HCT116 (cell line): ENCODE data around the gene MICOS13. TPM values are rescaled to one million over a fixed set of nuclear protein-coding genes. Genes with fewer than 3 reads are reported as not detected.
A peak's percentile ranks its signal among the peaks of the same experiment; 100 is the strongest.

Source experiments
- ATAC-seq: fragments of 200-7000 bp; cut with Tn5 transposase; 2 replicates; pipeline ENCODE4 v1.9.1; 2020; ENCODE audit warnings: mild to moderate bottlenecking, moderate library complexity
- BruUV-seq: library from RNA; stranded (reverse); fragments of 400-500 nt; replicated peaks from 2 replicates; lab custom pipeline; 2021; lab: Mats Ljungman, UMichigan
- CTCF ChIA-PET: fragments of 300-600 bp; sonication (Branson Sonifier 250); formaldehyde crosslinking; loops from one replicate; lab custom pipeline; 2021; ENCODE audit warnings: antibody characterized with exemption; lab: Charles Lee
- POLR2A ChIA-PET: fragments of 300-600, 350-600 bp; sonication (Branson Sonifier 250); formaldehyde crosslinking; loops from one replicate; lab custom pipeline; 2021; ENCODE audit warnings: antibody characterized with exemption; lab: Charles Lee
- RAD21 ChIA-PET, 2 experiments: fragments of 300-600 bp; sonication (Branson Sonifier 250); formaldehyde crosslinking; loops; one replicate each; lab custom pipeline; 2023; ENCODE audit warnings: low total read pairs in 2 of 2; ENCODE audit not compliant: uncharacterized antibody in 2 of 2, unreplicated experiment in 2 of 2, low non-redundant PET in 1 of 2; lab: Charles Lee
- DNase-seq: peaks from one replicate; pipeline ENCODE4 v3.0.0-alpha.2; 2010; ENCODE audit warnings: low read depth, low spot score
- H2AFZ ChIP-seq: fragments of 200-600 bp; shearing (Covaris generic), sonication (generic); 2 replicates; pipeline ENCODE4 v1.6.1; 2017; ENCODE audit warnings: low read depth, mixed run types, mixed read lengths, antibody characterized with exemption, low read length; ENCODE audit not compliant: poor library complexity, severe bottlenecking
- H3K27ac ChIP-seq: 2 replicates; pipeline ENCODE4 v1.5.1; 2012; ENCODE audit warnings: low read depth, low read length
- H3K27me3 ChIP-seq: fragments of 200-600 bp; sonication (generic); 2 replicates; pipeline ENCODE4 v1.6.1; 2016; ENCODE audit warnings: mixed run types, low read length, mixed read lengths; ENCODE audit not compliant: insufficient read depth
- H3K36me3 ChIP-seq, 2 experiments: fragments of 200-500 bp in 1 of 2; fragments of 200-600 bp in 1 of 2; sonication (Bioruptor generic) in 1 of 2; sonication (generic) in 1 of 2; 2 replicates each; pipeline versions ENCODE4 v1.5.1 to v1.6.1; 2014 to 2016; ENCODE audit warnings: low read length in 2 of 2, inconsistent platforms in 1 of 2, mixed read lengths in 1 of 2, mixed run types in 1 of 2; ENCODE audit not compliant: insufficient read depth in 2 of 2, control insufficient read depth in 1 of 2
- H3K4me1 ChIP-seq, 2 experiments: fragments of 200-600 bp in 1 of 2; sonication (generic) in 1 of 2; 2 replicates each; pipeline versions ENCODE4 v1.5.1 to v1.6.1; 2012 to 2017; ENCODE audit warnings: low read length in 2 of 2, inconsistent platforms in 1 of 2, mild to moderate bottlenecking in 1 of 2, mixed read lengths in 1 of 2, mixed run types in 1 of 2, moderate library complexity in 1 of 2; ENCODE audit not compliant: insufficient read depth in 2 of 2, control insufficient read depth in 1 of 2
- H3K4me2 ChIP-seq: fragments of 200-600 bp; sonication (generic); 2 replicates; pipeline ENCODE4 v1.6.1; 2017; ENCODE audit warnings: mixed run types, low read length, mixed read lengths
- H3K4me3 ChIP-seq, 2 experiments: fragments of 200-600 bp in 1 of 2; sonication (generic) in 1 of 2; replicated peaks in 1 of 2; 2 replicates each; pipeline ENCODE4 v1.5.1; 2011 to 2016; ENCODE audit warnings: low read length in 2 of 2, control low read depth in 1 of 2, low read depth in 1 of 2, mild to moderate bottlenecking in 1 of 2, mixed read lengths in 1 of 2, mixed run types in 1 of 2
- H3K79me2 ChIP-seq: fragments of 200-600 bp; sonication (generic); 2 replicates; pipeline ENCODE4 v1.6.1; 2017; ENCODE audit warnings: mild to moderate bottlenecking, mixed run types, low read length, moderate library complexity, mixed read lengths; ENCODE audit not compliant: insufficient read depth
- H3K9ac ChIP-seq: fragments of 200-600 bp; sonication (generic); 2 replicates; pipeline ENCODE4 v1.6.1; 2016; ENCODE audit warnings: low read length, mixed read lengths
- H3K9me2 ChIP-seq: fragments of 200-600 bp; sonication (generic), shearing (Covaris generic); 2 replicates; pipeline ENCODE4 v1.6.1; 2017; ENCODE audit warnings: mixed run types, mild to moderate bottlenecking, moderate library complexity; ENCODE audit not compliant: insufficient read depth
- H3K9me3 ChIP-seq, 2 experiments: fragments of 200-500 bp in 1 of 2; fragments of 200-600 bp in 1 of 2; sonication (Bioruptor generic) in 1 of 2; sonication (generic) in 1 of 2; 2 replicates each; pipeline ENCODE4 v1.6.1; 2014 to 2017; ENCODE audit warnings: low read length in 2 of 2, mixed read lengths in 2 of 2, inconsistent platforms in 1 of 2, low read depth in 1 of 2, mild to moderate bottlenecking in 1 of 2, mixed run types in 1 of 2, moderate library complexity in 1 of 2; ENCODE audit not compliant: control insufficient read depth in 1 of 2, insufficient read depth in 1 of 2
- H4K20me1 ChIP-seq: fragments of 200-600 bp; sonication (generic), shearing (Covaris generic); 2 replicates; pipeline ENCODE4 v1.6.1; 2017; ENCODE audit warnings: mixed run types, mild to moderate bottlenecking, moderate library complexity; ENCODE audit not compliant: insufficient read depth
- CBX3 ChIP-seq: IDR thresholded peaks from 2 replicates; pipeline ENCODE4 v1.6.1; 2012; ENCODE audit warnings: low read depth
- CEBPB ChIP-seq: IDR thresholded peaks from 2 replicates; pipeline ENCODE4 v1.6.1; 2012; ENCODE audit warnings: low read depth
- ELF1 ChIP-seq: IDR thresholded peaks from 2 replicates; pipeline ENCODE4 v1.6.1; 2012; ENCODE audit warnings: low read depth, borderline replicate concordance
- EZH2phosphoT487 ChIP-seq: fragments of 200-600 bp; IDR thresholded peaks from 2 replicates; pipeline ENCODE4 v1.6.1; 2018; ENCODE audit warnings: antibody characterized with exemption, borderline replicate concordance
- JUND ChIP-seq: IDR thresholded peaks from 2 replicates; pipeline ENCODE4 v1.6.1; 2012
- POLR2A ChIP-seq: IDR thresholded peaks from 2 replicates; pipeline ENCODE4 v1.7.0; 2011; ENCODE audit warnings: borderline replicate concordance; ENCODE audit not compliant: insufficient read depth, insufficient read length; ENCODE audit errors: extremely low read depth
- RAD21 ChIP-seq: IDR thresholded peaks from 2 replicates; pipeline ENCODE4 v1.6.1; 2012; ENCODE audit warnings: low read depth, mild to moderate bottlenecking
- SIN3A ChIP-seq: IDR thresholded peaks from 2 replicates; pipeline ENCODE4 v1.6.1; 2012; ENCODE audit warnings: low read depth
- SP1 ChIP-seq: IDR thresholded peaks from 2 replicates; pipeline ENCODE4 v1.6.1; 2012; ENCODE audit warnings: low read depth
- TCF7L2 ChIP-seq: IDR thresholded peaks from 2 replicates; pipeline ENCODE4 v1.7.0; 2011; ENCODE audit warnings: borderline replicate concordance, inconsistent platforms; ENCODE audit not compliant: insufficient read depth, insufficient read length; ENCODE audit errors: extremely low read depth
- ZFX ChIP-seq: fragments of 450-650 bp; IDR thresholded peaks from 2 replicates; pipeline ENCODE4 v1.6.1; 2017
- ZNF274 ChIP-seq: fragments of 200-500 bp; sonication (Bioruptor generic); IDR thresholded peaks from 2 replicates; pipeline ENCODE4 v1.6.1; 2014; ENCODE audit warnings: mild to moderate bottlenecking, low read depth, low read length, inconsistent platforms
- intact Hi-C: fragments of 100-400 bp; cut with micrococcal nuclease; formaldehyde crosslinking; loops from 2 replicates; pipeline ENCODE4 v1.10.0; 2022
- total RNA-seq: library from RNA; stranded (reverse); gene quantifications from one replicate; pipeline ENCODE4 v1.2.1, GENCODE V29; 2021; ENCODE audit not compliant: unreplicated experiment
- TF ChIP-seq, protein P1 (sequence below): IDR thresholded peaks from 2 replicates; pipeline ENCODE4 v1.6.1; 2012

MICOS13 gene
- total RNA-seq, 1 experiment from 2014 or later = 61.6 TPM

- RAD21 ChIA-PET = no interaction called here
- H3K79me2 ChIP-seq = peaks cover 36% of the 10 kb centered on the region; the same call in 1 of the 2 replicates
- CTCF ChIA-PET = interaction anchor here (0.6 kb wide), 1 partner anchor 21 kb away, joined by 4 read pairs; no protein-coding TSS in a partner anchor
- intact Hi-C loops = no loop called here
- H3K9ac ChIP-seq = no peak overlapping the region
- ATAC-seq = peak; percentile 13; the same call in 1 of the 2 replicates
- no peak overlapping the region for H3K4me3 ChIP-seq
- H3K9me2 ChIP-seq = no peaks in the 10 kb centered on the region
- H2AFZ ChIP-seq = no peak overlapping the region
- no peak overlapping the region for H3K27ac ChIP-seq
- no peaks in the 10 kb centered on the region; a peak in 1 of 4 replicates for H3K4me1 ChIP-seq
- no peaks in the 10 kb centered on the region for H3K27me3 ChIP-seq
- TF ChIP-seq ELF1 = no peak
- no peak for TF ChIP-seq ZFX
- no peak for TF ChIP-seq ZNF274
- no peak for TF ChIP-seq SP1
- no peak for TF ChIP-seq TCF7L2
- TF ChIP-seq, protein P1, sequence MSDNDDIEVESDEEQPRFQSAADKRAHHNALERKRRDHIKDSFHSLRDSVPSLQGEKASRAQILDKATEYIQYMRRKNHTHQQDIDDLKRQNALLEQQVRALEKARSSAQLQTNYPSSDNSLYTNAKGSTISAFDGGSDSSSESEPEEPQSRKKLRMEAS = no peak
- TF ChIP-seq EZH2phosphoT487 = no peak
- TF ChIP-seq CBX3 = no peak
- no peak for TF ChIP-seq JUND
- no peak for TF ChIP-seq SIN3A
- no peak for TF ChIP-seq CEBPB
- TF ChIP-seq RAD21 = no peak
- no peak for TF ChIP-seq POLR2A
- peaks cover 40 to 66% of the 10 kb centered on the region in 2 experiments; a peak in 3 of 4 replicates for H3K36me3 ChIP-seq
- no peaks in the 10 kb centered on the region for H3K9me3 ChIP-seq
- no peaks in the 10 kb centered on the region for H4K20me1 ChIP-seq
- BruUV-seq = no TSS peak
- no peak for DNase-seq
- no peak overlapping the region for H3K4me2 ChIP-seq
- POLR2A ChIA-PET = no interaction called here
Observed at GRCh38 chr19:5707576-5708575, 27.6 kb upstream of the MICOS13 start.
